Spleen (tissue), 11 donors: ENCODE measurements around the gene CCN5. TPM values are rescaled to one million over a fixed set of nuclear protein-coding genes. Genes with fewer than 3 reads are reported as not detected.

Experiments
- DNase-seq: peaks from one replicate; pipeline ENCODE4 v3.0.0-alpha.2; 2020
- H3K27ac ChIP-seq, 8 donors: fragments of 200-600 bp; sonication (generic) in 7 of 8; 1 replicate in 4 of 8; 2 replicates in 4 of 8; pipeline versions ENCODE4 v1.5.0 to v1.8.0; 2016 to 2021; ENCODE audit warnings: inconsistent platforms in 4 of 8, mild to moderate bottlenecking in 4 of 8, moderate library complexity in 1 of 8
- H3K27me3 ChIP-seq, 7 donors: fragments of 200-600 bp; sonication (generic) in 6 of 7; replicated peaks in 1 of 7; 1 replicate in 4 of 7; 2 replicates in 3 of 7; pipeline versions ENCODE4 v1.5.0 to v1.8.0; 2016 to 2021; ENCODE audit warnings: inconsistent platforms in 3 of 7, mild to moderate bottlenecking in 1 of 7
- H3K36me3 ChIP-seq, 6 donors: fragments of 200-600 bp; sonication (generic) in 5 of 6; 1 replicate in 4 of 6; 2 replicates in 2 of 6; pipeline versions ENCODE4 v1.5.0 to v1.8.0; 2016 to 2021; ENCODE audit warnings: inconsistent platforms in 2 of 6
- H3K4me1 ChIP-seq, 6 donors: fragments of 200-600 bp; sonication (generic) in 5 of 6; 1 replicate in 3 of 6; 2 replicates in 3 of 6; pipeline versions ENCODE4 v1.5.0 to v1.8.0; 2016 to 2021; ENCODE audit warnings: inconsistent platforms in 3 of 6
- H3K4me3 ChIP-seq, 8 donors: fragments of 200-600 bp; sonication (generic) in 7 of 8; 1 replicate in 4 of 8; 2 replicates in 4 of 8; pipeline versions ENCODE4 v1.5.0 to v1.8.0; 2016 to 2021; ENCODE audit warnings: inconsistent platforms in 4 of 8, mild to moderate bottlenecking in 4 of 8, moderate library complexity in 2 of 8
- H3K9me3 ChIP-seq, 8 donors: fragments of 200-600 bp; sonication (generic) in 7 of 8; 1 replicate in 4 of 8; 2 replicates in 4 of 8; pipeline versions ENCODE4 v1.5.0 to v1.8.0; 2016 to 2021; ENCODE audit warnings: inconsistent platforms in 4 of 8
- CTCF ChIP-seq, 11 experiments: fragments of 200-600 bp in 7 of 11; fragments of 450-650 bp in 4 of 11; sonication (generic) in 4 of 11; IDR thresholded peaks in 8 of 11; conservative IDR thresholded peaks in 3 of 11; 1 replicate in 7 of 11; 2 replicates in 4 of 11; pipeline versions ENCODE4 v1.4.0 to v1.8.0; 2016 to 2021; ENCODE audit warnings: antibody characterized with exemption in 11 of 11, inconsistent platforms in 4 of 11, mild to moderate bottlenecking in 1 of 11
- POLR2A ChIP-seq, 3 donors: fragments of 450-650 bp; IDR thresholded peaks; one replicate each; pipeline ENCODE4 v1.5.1; 2017; ENCODE audit warnings: antibody characterized with exemption in 3 of 3, mild to moderate bottlenecking in 1 of 3
- POLR2AphosphoS5 ChIP-seq, 3 donors: sonication (generic); formaldehyde crosslinking; IDR thresholded peaks; one replicate each; pipeline ENCODE4 v1.5.1; 2017; ENCODE audit warnings: antibody characterized with exemption in 3 of 3
- WGBS, 5 donors: extraction: QIAGEN DNeasy Blood & Tissue Kit in 3 of 5; methylation state at CpG; one replicate each; pipeline versions ENCODE4 v1.1.5 to v1.1.7; 2013 to 2018; 5-methylcytosine and 5-hydroxymethylcytosine counted together
- intact Hi-C: fragments of 100-400 bp; cut with DNase I; formaldehyde crosslinking; loops from one replicate; pipeline ENCODE4 v1.15.0; 2023; ENCODE audit warnings: low total_unique reads
- polyA plus RNA-seq, 3 donors: library from polyadenylated mRNA; stranded (reverse); fragments of 200-250 nt; gene quantifications; one replicate each; pipeline ENCODE4 v1.2.1, GENCODE V29; 2013
- total RNA-seq, 7 donors: library from RNA; depleted of rRNA in 3 of 7; stranded (reverse); fragments of >200 nt in 3 of 7; fragmentation: NEBNext Ultra II Directional in 4 of 7; extraction: Animal tissue kit (Norgen Biotek cat#: 25700) in 4 of 7; gene quantifications; one replicate each; pipeline versions ENCODE4 v1.1.0 to v1.2.1, GENCODE V29; 2016 to 2021
- donor health status: healthy with polysubstance abuse.
- donor health status: DM: no; HTN: no; CAD: no; lungs with moderate emphysema.
- donor health status: DM: no; HTN: no; CAD: no.
- donor health status: Bipolar disorder and iron deficiency.
- donor health status: healthy.
- donor health status: DM: no; HTN: no; CAD: no.
- donor health status: DM: yes; HTN: yes; CAD: no.

Gene CCN5
- total and polyA plus RNA-seq, 10 donors = 0.51 to 10.6 (median 1.5) TPM; not detected in 1

- Histone ChIP-seq H3K27me3 (no peaks in the 10 kb centered on the region), H3K4me1 (peaks cover 0 to 3% (median 0%) of the 10 kb centered on the region in 6 donors), H3K36me3 (no peaks in the 10 kb centered on the region), H3K9me3 (peaks cover 0 to 15% (median 0%) of the 10 kb centered on the region in 8 donors), H3K27ac (peak overlapping the region in 4 of 8 donors; percentile 11 to 49 (median 16)), H3K4me3 (peak overlapping the region in 1 of 8 donors; percentile 52)
- TF ChIP-seq POLR2AphosphoS5 (IDR thresholded peaks at IDR 0.05) = peak in 1 of 3 donors; percentile 43
- TF ChIP-seq CTCF (IDR thresholded peaks at IDR 0.05 in 8 of 11, conservative IDR thresholded peaks at IDR 0.05 in 3 of 11) = peak in 1 of 11 experiments; percentile 8
- no peak for TF ChIP-seq POLR2A (IDR thresholded peaks at IDR 0.05)
- intact Hi-C loops = no loop called here
- DNase-seq = no peak
- WGBS, 5 donors = 31 to 54% (median 41%) methylated on average over 6 of the region's 6 CpGs
These were observed 21.2 kb downstream of the CCN5 start for GRCh38 chr20:44736170-44737021.

GRCh38 chr20:44737116-44737515 is 21.9 kb downstream of the CCN5 start:
- TF ChIP-seq POLR2AphosphoS5 (IDR thresholded peaks at IDR 0.05) = no peak
- TF ChIP-seq POLR2A (IDR thresholded peaks at IDR 0.05) = no peak
- no peak for TF ChIP-seq CTCF (IDR thresholded peaks at IDR 0.05 in 8 of 11, conservative IDR thresholded peaks at IDR 0.05 in 3 of 11)
- Histone ChIP-seq H3K9me3 (peaks cover 0 to 15% (median 0%) of the 10 kb centered on the region in 8 donors), H3K27ac (no peak overlapping the region), H3K4me1 (peaks cover 0 to 3% (median 0%) of the 10 kb centered on the region in 6 donors), H3K36me3 (no peaks in the 10 kb centered on the region), H3K4me3 (no peak overlapping the region), H3K27me3 (peaks cover 0 to under 1% (median 0%) of the 10 kb centered on the region in 7 donors)
- DNase-seq = no peak
- 94 to 97% (median 97%) methylated on average over 4 of the region's 4 CpGs for WGBS, 5 donors
- intact Hi-C loops = no loop called here

GRCh38 chr20:44738813-44739477 is 23.8 kb downstream of the CCN5 start:
- Histone ChIP-seq H3K9me3 (peaks cover 0 to 15% (median 0%) of the 10 kb centered on the region in 8 donors), H3K36me3 (no peaks in the 10 kb centered on the region), H3K4me1 (peaks cover 0 to 3% (median 0%) of the 10 kb centered on the region in 6 donors), H3K27ac (no peak overlapping the region), H3K27me3 (peaks cover 0 to 7% (median 0%) of the 10 kb centered on the region in 7 donors), H3K4me3 (peak overlapping the region in 1 of 8 donors; percentile 32)
- DNase-seq = no peak
- WGBS, 5 donors = 74 to 84% (median 76%) methylated on average over 7 of the region's 7 CpGs
- intact Hi-C loops = no loop called here
- TF ChIP-seq CTCF (IDR thresholded peaks at IDR 0.05 in 8 of 11, conservative IDR thresholded peaks at IDR 0.05 in 3 of 11) = no peak
- no peak for TF ChIP-seq POLR2AphosphoS5 (IDR thresholded peaks at IDR 0.05)
- no peak for TF ChIP-seq POLR2A (IDR thresholded peaks at IDR 0.05)

- WGBS, 5 donors = 55 to 75% (median 67%) methylated on average over 2 of the region's 2 CpGs
- peaks cover 0 to 10% (median 0%) of the 10 kb centered on the region in 7 donors for H3K27me3 ChIP-seq
- intact Hi-C loops = no loop called here
- H3K27ac ChIP-seq = no peak overlapping the region
- TF ChIP-seq POLR2A (IDR thresholded peaks at IDR 0.05) = no peak
- no peak for TF ChIP-seq CTCF (IDR thresholded peaks at IDR 0.05 in 8 of 11, conservative IDR thresholded peaks at IDR 0.05 in 3 of 11)
- H3K4me3 ChIP-seq = no peak overlapping the region
- peaks cover 0 to 3% (median 0%) of the 10 kb centered on the region in 6 donors for H3K4me1 ChIP-seq
- no peak for DNase-seq
- peaks cover 0 to 15% (median 0%) of the 10 kb centered on the region in 8 donors for H3K9me3 ChIP-seq
- no peaks in the 10 kb centered on the region for H3K36me3 ChIP-seq
These were observed 24.8 kb downstream of the CCN5 start for GRCh38 chr20:44739942-44740341.
